ENCODE results near the gene C5orf63. TPM values are rescaled to one million over a fixed set of nuclear protein-coding genes. Genes with fewer than 3 reads are reported as not detected.

C5orf63 gene
- total RNA-seq, 1 donor from 2014 or later, result 2.9 TPM

DNA sequence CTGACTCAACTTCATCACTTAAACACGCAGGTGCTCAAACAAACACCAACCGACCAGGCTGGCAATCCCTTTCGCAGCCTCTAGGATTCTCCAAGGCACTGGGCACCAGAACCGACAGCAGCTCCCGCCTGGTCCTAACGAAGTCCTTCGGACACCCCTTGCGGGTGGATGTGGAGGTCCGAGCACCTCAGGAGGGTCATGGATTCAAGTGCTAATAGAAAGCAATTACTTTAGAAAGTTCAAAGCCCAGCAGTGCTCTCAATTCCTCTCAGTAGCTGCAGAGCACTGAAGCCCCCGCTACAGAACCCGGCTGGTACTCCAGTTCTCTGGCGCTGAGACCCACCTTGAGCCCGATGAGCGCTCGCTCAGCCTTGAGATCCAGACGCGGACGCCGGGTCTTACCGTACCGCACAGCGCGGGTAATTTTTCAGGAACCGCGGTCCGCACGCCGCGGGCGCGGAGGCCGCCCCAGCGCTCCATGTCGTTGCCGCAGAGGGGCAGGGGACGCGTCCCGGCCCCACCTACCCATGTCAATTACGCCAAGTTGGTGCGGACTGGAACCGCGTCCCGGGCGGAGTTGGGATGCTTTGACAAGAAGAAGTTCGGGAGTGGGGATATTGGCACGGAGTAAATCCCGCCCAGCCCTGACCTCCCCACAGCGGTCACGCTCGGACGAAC, 43.6 kb downstream of the C5orf63 start:
- TF ChIP-seq, protein P1, sequence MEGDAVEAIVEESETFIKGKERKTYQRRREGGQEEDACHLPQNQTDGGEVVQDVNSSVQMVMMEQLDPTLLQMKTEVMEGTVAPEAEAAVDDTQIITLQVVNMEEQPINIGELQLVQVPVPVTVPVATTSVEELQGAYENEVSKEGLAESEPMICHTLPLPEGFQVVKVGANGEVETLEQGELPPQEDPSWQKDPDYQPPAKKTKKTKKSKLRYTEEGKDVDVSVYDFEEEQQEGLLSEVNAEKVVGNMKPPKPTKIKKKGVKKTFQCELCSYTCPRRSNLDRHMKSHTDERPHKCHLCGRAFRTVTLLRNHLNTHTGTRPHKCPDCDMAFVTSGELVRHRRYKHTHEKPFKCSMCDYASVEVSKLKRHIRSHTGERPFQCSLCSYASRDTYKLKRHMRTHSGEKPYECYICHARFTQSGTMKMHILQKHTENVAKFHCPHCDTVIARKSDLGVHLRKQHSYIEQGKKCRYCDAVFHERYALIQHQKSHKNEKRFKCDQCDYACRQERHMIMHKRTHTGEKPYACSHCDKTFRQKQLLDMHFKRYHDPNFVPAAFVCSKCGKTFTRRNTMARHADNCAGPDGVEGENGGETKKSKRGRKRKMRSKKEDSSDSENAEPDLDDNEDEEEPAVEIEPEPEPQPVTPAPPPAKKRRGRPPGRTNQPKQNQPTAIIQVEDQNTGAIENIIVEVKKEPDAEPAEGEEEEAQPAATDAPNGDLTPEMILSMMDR (IDR thresholded peaks at IDR 0.05; ENCODE audit: insufficient read depth, low read length, poor library complexity, severe bottlenecking), result peak; percentile 53
- H3K4me3 ChIP-seq (ENCODE audit: low read depth, low read length), result peak overlapping the region; percentile 74
- no peak for DNase-seq (ENCODE audit: low read depth)
- no peaks in the 10 kb centered on the region for H3K36me3 ChIP-seq (ENCODE audit: control insufficient read depth, insufficient read depth, low read length)
- H3K27me3 ChIP-seq (ENCODE audit: control insufficient read depth, insufficient read depth, low read length), result no peaks in the 10 kb centered on the region

DNA sequence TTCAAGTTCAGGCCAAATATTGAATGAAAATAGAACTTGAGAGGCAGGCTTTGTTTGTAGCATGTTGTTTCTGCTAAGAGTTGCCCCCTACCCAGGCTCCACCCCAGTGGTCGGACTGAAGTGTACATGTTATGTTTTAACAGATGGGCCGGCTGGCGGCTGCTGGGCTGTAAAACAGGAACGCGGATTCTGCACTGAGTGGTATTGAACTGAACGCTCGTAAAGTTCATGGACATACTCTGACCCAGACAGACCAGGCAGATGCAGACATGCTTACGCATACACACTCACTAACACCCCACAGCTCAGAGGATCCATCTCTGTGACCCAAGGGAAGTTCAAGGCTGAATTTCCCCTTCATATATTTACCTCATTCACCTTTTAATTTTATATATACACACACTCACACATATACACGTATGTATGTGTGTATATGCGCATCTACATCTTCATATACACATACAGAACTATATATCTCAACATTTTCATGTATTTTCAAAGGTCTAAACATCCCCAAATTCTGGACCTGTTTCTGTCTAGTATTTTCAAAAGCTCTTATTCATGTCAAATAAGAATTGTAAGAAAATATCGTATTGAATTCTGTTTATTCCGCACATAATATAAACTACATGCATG, 44.4 kb downstream of the C5orf63 start:
- Histone ChIP-seq H3K27me3 (ENCODE audit: control insufficient read depth, insufficient read depth, low read length) (no peaks in the 10 kb centered on the region), H3K4me3 (ENCODE audit: low read depth, low read length) (no peak overlapping the region), H3K36me3 (ENCODE audit: control insufficient read depth, insufficient read depth, low read length) (no peaks in the 10 kb centered on the region)
- TF ChIP-seq, protein P1 (IDR thresholded peaks at IDR 0.05; ENCODE audit: insufficient read depth, low read length, poor library complexity, severe bottlenecking), result no peak
- no peak for DNase-seq (ENCODE audit: low read depth)

DNA sequence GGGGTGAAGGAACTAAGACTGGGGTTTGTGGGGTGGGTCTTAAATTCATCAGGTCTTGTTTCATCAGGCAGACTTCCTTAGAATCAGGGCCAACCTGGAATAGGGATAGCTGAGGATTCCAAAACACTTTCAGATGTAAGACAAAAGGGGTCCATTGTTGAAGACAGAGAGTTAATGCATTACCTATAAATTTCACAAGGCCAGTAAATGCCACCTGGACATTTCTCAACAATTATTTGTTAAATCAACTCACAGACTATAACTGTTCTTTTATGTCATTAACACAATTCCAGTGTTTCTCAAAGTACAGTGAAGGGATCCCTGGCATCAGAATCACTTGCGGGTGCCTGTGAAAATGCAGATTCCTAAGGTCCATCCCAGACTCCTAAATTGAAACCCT, 45.8 kb downstream of the C5orf63 start:
- H3K36me3 ChIP-seq (ENCODE audit: control insufficient read depth, insufficient read depth, low read length), result no peaks in the 10 kb centered on the region
- H3K4me3 ChIP-seq (ENCODE audit: low read depth, low read length), result no peak overlapping the region
- H3K27me3 ChIP-seq (ENCODE audit: control insufficient read depth, insufficient read depth, low read length), result no peaks in the 10 kb centered on the region
- TF ChIP-seq, protein P1 (IDR thresholded peaks at IDR 0.05; ENCODE audit: insufficient read depth, low read length, poor library complexity, severe bottlenecking), result no peak
- DNase-seq (ENCODE audit: low read depth), result no peak

DNA sequence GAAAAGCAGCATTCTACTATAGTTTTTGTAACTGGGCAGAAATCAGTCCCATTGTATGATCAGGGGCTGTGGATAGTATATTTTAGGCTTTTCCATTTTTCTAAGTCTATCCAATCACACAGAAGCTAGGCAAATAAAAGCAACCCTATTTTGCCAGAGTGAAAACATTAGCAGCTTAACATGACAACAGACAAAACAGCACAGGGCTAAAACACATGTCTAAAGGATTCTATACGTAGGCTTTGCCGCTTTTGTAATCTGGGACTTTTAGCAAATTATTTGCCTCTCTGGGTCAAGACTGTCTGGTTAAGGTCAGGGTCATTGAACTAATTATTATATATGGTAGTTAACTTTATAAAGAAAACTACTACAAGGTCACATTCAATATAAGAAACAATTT, 47.1 kb downstream of the C5orf63 start:
- no peaks in the 10 kb centered on the region for H3K27me3 ChIP-seq (ENCODE audit: control insufficient read depth, insufficient read depth, low read length)
- H3K36me3 ChIP-seq (ENCODE audit: control insufficient read depth, insufficient read depth, low read length), result no peaks in the 10 kb centered on the region
- DNase-seq (ENCODE audit: low read depth), result no peak
- TF ChIP-seq, protein P1 (IDR thresholded peaks at IDR 0.05; ENCODE audit: insufficient read depth, low read length, poor library complexity, severe bottlenecking), result no peak
- H3K4me3 ChIP-seq (ENCODE audit: low read depth, low read length), result no peak overlapping the region

DNA sequence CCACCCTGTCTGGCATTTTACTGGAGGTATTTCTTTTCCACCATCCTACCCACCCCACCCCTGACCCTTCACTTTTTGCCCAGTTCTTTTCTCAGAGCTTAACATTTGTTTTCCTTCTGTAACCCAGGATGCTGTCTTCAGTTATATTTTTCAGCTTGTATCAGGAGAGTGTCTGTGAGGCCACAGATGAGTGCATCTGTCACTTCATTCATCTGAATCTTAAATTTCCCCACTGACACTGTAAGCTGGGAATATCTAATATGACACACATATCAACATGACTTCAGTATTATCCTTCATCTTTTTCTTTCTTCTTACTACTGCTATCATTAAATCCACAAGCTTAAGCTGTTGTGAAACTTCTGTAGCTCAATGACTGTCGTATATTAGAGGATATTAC, 47.8 kb downstream of the C5orf63 start:
- Histone ChIP-seq H3K36me3 (ENCODE audit: control insufficient read depth, insufficient read depth, low read length) (no peaks in the 10 kb centered on the region), H3K27me3 (ENCODE audit: control insufficient read depth, insufficient read depth, low read length) (no peaks in the 10 kb centered on the region), H3K4me3 (ENCODE audit: low read depth, low read length) (no peak overlapping the region)
- TF ChIP-seq, protein P1 (IDR thresholded peaks at IDR 0.05; ENCODE audit: insufficient read depth, low read length, poor library complexity, severe bottlenecking), result no peak
- DNase-seq (ENCODE audit: low read depth), result no peak
